Kidney epithelial cell (primary cell): Measurements from ENCODE around the gene TLE6. TPM values are rescaled to one million over a fixed set of nuclear protein-coding genes. Genes with fewer than 3 reads are reported as not detected.
"Not testable (repeated sequence)": the region's sequence is repeated elsewhere in the genome, so short reads cannot be mapped to it uniquely, and the experiment has no call there.

Experiments
- DNase-seq: peaks from one replicate; pipeline ENCODE4 v3.0.0-alpha.2; 2010; ENCODE audit warnings: low read depth
- H3K27me3 ChIP-seq: 2 replicates; pipeline ENCODE4 v1.6.0; 2011; ENCODE audit warnings: low read length; ENCODE audit not compliant: control insufficient read depth, insufficient read depth
- H3K36me3 ChIP-seq: 2 replicates; pipeline ENCODE4 v1.5.1; 2011; ENCODE audit warnings: low read length; ENCODE audit not compliant: control insufficient read depth, insufficient read depth
- H3K4me3 ChIP-seq: 2 replicates; pipeline ENCODE4 v1.5.1; 2011; ENCODE audit warnings: low read depth, mild to moderate bottlenecking, control low read depth, low read length
- total RNA-seq: library from RNA; depleted of rRNA; stranded (reverse); fragments of >200 nt; gene quantifications from 2 replicates; pipeline ENCODE4 v1.2.3, GENCODE V29; 2015
- TF ChIP-seq, protein P1 (sequence below): IDR thresholded peaks from 2 replicates; pipeline ENCODE4 v1.5.1; 2011; ENCODE audit warnings: mild to moderate bottlenecking, moderate library complexity, low read length, control low read depth, inconsistent platforms; ENCODE audit not compliant: insufficient read depth, poor library complexity, severe bottlenecking

The TLE6 gene
- total RNA-seq, 1 donor from 2014 or later = 0.50 TPM

DNA sequence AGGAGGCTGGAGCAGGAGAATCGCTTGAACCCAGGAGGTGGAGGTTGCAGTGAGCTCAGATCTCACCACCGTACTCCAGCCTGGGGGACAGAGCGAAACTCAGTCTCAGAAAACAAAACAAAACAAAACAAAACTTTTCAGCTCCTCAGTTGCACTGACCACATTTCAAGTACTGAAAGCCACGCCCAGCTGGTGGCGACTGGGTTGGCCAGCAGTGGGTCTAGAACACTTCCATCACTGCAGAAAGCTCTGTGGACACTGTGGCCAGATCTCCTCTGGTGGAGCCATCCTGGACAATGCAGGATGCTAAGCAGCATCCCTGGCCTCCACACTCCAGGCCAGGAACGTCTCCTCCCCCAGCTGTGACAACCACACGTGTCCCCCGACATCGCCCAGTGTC is 30.6 kb downstream of the TLE6 start:
- Histone ChIP-seq H3K27me3 (peaks cover 20% of the 10 kb centered on the region), H3K36me3 (no peaks in the 10 kb centered on the region), H3K4me3 (no peak overlapping the region)
- no peak for DNase-seq
- TF ChIP-seq, protein P1, sequence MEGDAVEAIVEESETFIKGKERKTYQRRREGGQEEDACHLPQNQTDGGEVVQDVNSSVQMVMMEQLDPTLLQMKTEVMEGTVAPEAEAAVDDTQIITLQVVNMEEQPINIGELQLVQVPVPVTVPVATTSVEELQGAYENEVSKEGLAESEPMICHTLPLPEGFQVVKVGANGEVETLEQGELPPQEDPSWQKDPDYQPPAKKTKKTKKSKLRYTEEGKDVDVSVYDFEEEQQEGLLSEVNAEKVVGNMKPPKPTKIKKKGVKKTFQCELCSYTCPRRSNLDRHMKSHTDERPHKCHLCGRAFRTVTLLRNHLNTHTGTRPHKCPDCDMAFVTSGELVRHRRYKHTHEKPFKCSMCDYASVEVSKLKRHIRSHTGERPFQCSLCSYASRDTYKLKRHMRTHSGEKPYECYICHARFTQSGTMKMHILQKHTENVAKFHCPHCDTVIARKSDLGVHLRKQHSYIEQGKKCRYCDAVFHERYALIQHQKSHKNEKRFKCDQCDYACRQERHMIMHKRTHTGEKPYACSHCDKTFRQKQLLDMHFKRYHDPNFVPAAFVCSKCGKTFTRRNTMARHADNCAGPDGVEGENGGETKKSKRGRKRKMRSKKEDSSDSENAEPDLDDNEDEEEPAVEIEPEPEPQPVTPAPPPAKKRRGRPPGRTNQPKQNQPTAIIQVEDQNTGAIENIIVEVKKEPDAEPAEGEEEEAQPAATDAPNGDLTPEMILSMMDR = no peak

DNA sequence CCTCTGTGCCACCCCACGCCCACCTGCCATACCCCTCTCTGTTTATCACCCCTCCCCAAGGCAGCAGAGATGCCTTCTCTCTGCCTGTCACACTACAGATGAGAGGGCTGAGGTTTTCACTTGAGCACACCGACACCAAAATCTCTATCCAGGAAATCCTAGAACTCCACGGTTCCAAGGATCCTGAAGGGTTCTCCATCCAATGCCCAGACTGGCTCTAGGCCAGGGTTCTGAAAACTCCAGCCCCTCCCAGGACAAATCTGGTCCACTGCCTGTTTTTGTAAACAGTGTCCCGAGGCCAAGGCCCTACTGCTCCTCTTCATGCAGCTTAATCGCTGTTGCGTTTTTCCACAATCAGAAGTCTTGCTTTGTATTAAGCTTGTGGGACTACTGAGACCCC is 31.6 kb downstream of the TLE6 start:
- Histone ChIP-seq H3K4me3 (no peak overlapping the region), H3K36me3 (no peaks in the 10 kb centered on the region), H3K27me3 (peaks cover 20% of the 10 kb centered on the region)
- TF ChIP-seq, protein P1 = no peak
- no peak for DNase-seq

DNA sequence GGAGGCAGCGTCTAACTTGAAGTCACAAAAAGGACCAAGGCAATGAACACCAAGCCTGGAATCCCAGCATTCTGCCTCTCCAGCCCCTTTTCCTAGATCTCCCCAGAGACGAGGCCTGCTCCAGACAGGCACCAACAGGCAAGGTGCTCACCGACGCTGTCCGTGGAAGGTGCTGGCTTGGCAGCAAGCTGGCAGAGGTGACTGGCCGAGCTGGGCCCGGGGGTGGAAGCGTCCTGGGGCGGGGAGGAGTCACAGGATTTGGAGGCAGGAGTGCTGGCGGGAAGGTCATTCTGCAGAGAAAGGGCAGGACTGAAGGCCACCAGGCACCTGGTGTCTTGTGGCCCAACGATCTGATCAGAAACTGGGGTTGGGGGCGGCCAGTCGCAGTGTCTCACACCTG is 33.5 kb downstream of the TLE6 start:
- TF ChIP-seq, protein P1 = no peak
- H3K27me3 ChIP-seq = peaks cover 8% of the 10 kb centered on the region
- H3K4me3 ChIP-seq = no peak overlapping the region
- DNase-seq = no peak
- H3K36me3 ChIP-seq = no peaks in the 10 kb centered on the region

DNA sequence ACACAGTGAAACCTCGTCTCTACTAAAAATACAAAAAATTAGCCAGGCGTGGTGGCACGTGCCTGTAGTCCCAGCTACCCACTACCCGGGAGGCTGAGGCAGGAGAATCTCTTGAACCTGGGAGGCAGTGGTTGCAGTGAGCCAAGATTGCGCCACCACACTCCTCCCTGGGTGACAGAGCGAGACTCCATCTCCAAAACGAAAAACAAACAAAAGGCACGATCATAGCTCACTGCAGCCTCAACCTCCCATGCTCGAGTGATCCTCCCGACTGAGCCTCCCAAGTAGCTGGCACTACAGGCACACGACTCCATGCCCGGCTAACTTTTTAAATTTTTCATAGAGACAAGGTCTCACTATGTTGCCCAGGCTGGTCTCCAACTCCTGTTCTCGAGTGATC is 34.7 kb downstream of the TLE6 start:
- not testable (repeated sequence) for H3K27me3 ChIP-seq, DNase-seq, H3K36me3 ChIP-seq, H3K4me3 ChIP-seq

DNA sequence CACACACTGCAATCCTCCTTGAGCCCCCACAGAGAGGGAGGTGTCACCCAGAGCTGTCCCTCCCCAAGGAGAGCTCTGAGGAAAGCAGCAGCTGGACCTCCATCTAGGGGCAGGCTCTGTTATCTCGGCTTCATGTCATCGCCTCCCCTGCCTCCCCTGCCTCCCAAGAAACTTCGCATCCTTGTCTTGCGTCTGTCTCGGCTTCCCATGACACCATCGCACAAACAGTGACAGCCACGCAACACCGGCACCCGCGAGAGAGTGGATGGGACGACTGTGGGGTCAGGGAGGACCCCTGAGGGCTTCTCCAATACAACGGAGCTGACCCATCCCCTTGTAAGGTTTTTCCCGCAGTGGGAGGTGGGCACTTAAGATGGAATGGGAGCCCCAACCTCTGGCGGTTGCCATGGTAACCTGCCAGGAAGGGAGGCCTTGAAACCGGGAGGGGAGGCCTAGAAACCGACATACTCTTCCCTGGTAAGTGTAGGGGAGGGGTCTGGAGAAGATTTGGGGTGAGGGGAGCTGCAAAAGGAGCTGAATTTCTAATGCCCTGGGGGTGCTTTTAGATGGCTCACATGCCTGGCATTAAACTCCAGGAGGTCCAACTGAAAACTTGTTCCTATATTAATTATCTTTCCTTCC is 35.4 kb downstream of the TLE6 start:
- TF ChIP-seq, protein P1 = no peak
- no peak for DNase-seq
- Histone ChIP-seq H3K36me3 (no peaks in the 10 kb centered on the region), H3K4me3 (no peak overlapping the region), H3K27me3 (peaks cover 3% of the 10 kb centered on the region)

DNA sequence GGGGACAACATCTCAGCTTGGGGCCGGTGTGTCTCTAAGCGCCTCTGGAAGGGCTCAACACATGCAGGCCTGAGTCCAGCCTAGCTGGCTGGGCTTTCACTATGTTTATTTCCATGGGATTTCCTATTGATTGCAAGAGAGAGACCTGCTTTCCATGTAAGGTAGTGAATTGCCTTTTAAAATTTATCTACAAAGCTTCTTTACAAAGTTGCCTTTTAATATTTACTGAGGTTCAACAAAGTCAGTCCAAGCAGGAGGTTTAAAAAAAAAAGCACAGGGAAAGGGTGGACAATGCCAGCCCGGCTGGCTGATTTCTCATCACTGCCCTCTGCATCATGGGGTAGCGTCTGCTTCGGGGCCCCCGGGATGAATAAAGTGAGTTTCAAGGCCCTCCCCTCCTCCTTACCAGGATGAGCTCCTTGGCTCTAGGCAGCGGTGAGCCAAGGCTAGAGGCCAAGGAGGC is 35.9 kb downstream of the TLE6 start:
- Histone ChIP-seq H3K36me3 (no peaks in the 10 kb centered on the region), H3K4me3 (no peak overlapping the region), H3K27me3 (peaks cover 3% of the 10 kb centered on the region)
- TF ChIP-seq, protein P1 = no peak
- no peak for DNase-seq
